Liver (tissue), 3 donors: Measurements from ENCODE around the gene DAB1.

Source experiments
- CTCF ChIP-seq: fragments of 150-350 bp; IDR thresholded peaks from 2 replicates; pipeline ENCODE4 v1.5.1; 2017; ENCODE audit warnings: improper control_type of control experiment, low read depth, low read length; ENCODE audit not compliant: missing input control
- EGR1 ChIP-seq, 2 donors: IDR thresholded peaks; 2 replicates each; pipeline ENCODE4 v1.6.1; 2016 to 2018; ENCODE audit warnings: antibody characterized with exemption in 2 of 2, low read depth in 2 of 2
- FOXA1 ChIP-seq: IDR thresholded peaks from 2 replicates; pipeline ENCODE4 v1.6.1; 2016; ENCODE audit warnings: antibody characterized with exemption
- GABPA ChIP-seq, 2 donors: IDR thresholded peaks in 1 of 2; conservative IDR thresholded peaks in 1 of 2; 2 replicates each; pipeline ENCODE4 v1.6.1; 2016; ENCODE audit warnings: antibody characterized with exemption in 2 of 2, mild to moderate bottlenecking in 1 of 2, moderate library complexity in 1 of 2
- JUND ChIP-seq, 2 donors: IDR thresholded peaks; 2 replicates each; pipeline ENCODE4 v1.6.1; 2016; ENCODE audit warnings: antibody characterized with exemption in 2 of 2
- MAX ChIP-seq: IDR thresholded peaks from 2 replicates; pipeline ENCODE4 v1.6.1; 2016; ENCODE audit warnings: antibody characterized with exemption
- RAD21 ChIP-seq, 2 donors: IDR thresholded peaks; 2 replicates each; pipeline ENCODE4 v1.6.1; 2016; ENCODE audit warnings: antibody characterized with exemption in 2 of 2, mild to moderate bottlenecking in 2 of 2
- RXRA ChIP-seq, 2 donors: IDR thresholded peaks; 2 replicates each; pipeline ENCODE4 v1.6.1; 2017 to 2018; ENCODE audit warnings: antibody characterized with exemption in 2 of 2, mild to moderate bottlenecking in 1 of 2
- SP1 ChIP-seq: IDR thresholded peaks from 2 replicates; pipeline ENCODE4 v1.6.1; 2018; ENCODE audit warnings: antibody characterized with exemption, mild to moderate bottlenecking
- TAF1 ChIP-seq: conservative IDR thresholded peaks from 2 replicates; pipeline ENCODE4 v1.6.1; 2016; ENCODE audit warnings: antibody characterized with exemption, mild to moderate bottlenecking
- YY1 ChIP-seq: IDR thresholded peaks from 2 replicates; pipeline ENCODE4 v1.6.1; 2016; ENCODE audit warnings: antibody characterized with exemption, mild to moderate bottlenecking
- TF ChIP-seq, protein P1 (sequence below): IDR thresholded peaks from 2 replicates; pipeline ENCODE4 v1.6.1; 2016; ENCODE audit warnings: antibody characterized with exemption, mild to moderate bottlenecking
- TF ChIP-seq, protein P2 (sequence below): IDR thresholded peaks from 2 replicates; pipeline ENCODE4 v1.6.1; 2016; ENCODE audit warnings: antibody characterized with exemption
- donor health status: healthy.
- donor health status: healthy.

- TF ChIP-seq CTCF, result no peak
- no peak for TF ChIP-seq GABPA (IDR thresholded peaks at IDR 0.05 in 1 of 2, conservative IDR thresholded peaks at IDR 0.05 in 1 of 2)
- TF ChIP-seq, protein P1, sequence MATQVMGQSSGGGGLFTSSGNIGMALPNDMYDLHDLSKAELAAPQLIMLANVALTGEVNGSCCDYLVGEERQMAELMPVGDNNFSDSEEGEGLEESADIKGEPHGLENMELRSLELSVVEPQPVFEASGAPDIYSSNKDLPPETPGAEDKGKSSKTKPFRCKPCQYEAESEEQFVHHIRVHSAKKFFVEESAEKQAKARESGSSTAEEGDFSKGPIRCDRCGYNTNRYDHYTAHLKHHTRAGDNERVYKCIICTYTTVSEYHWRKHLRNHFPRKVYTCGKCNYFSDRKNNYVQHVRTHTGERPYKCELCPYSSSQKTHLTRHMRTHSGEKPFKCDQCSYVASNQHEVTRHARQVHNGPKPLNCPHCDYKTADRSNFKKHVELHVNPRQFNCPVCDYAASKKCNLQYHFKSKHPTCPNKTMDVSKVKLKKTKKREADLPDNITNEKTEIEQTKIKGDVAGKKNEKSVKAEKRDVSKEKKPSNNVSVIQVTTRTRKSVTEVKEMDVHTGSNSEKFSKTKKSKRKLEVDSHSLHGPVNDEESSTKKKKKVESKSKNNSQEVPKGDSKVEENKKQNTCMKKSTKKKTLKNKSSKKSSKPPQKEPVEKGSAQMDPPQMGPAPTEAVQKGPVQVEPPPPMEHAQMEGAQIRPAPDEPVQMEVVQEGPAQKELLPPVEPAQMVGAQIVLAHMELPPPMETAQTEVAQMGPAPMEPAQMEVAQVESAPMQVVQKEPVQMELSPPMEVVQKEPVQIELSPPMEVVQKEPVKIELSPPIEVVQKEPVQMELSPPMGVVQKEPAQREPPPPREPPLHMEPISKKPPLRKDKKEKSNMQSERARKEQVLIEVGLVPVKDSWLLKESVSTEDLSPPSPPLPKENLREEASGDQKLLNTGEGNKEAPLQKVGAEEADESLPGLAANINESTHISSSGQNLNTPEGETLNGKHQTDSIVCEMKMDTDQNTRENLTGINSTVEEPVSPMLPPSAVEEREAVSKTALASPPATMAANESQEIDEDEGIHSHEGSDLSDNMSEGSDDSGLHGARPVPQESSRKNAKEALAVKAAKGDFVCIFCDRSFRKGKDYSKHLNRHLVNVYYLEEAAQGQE, result no peak
- no peak for TF ChIP-seq TAF1
- no peak for TF ChIP-seq MAX
- TF ChIP-seq FOXA1, result no peak
- TF ChIP-seq JUND (IDR thresholded peaks at IDR 0.05), result no peak
- TF ChIP-seq, protein P2, sequence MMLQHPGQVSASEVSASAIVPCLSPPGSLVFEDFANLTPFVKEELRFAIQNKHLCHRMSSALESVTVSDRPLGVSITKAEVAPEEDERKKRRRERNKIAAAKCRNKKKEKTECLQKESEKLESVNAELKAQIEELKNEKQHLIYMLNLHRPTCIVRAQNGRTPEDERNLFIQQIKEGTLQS, result no peak
- TF ChIP-seq RAD21 (IDR thresholded peaks at IDR 0.05), result no peak
- TF ChIP-seq YY1, result no peak
- no peak for TF ChIP-seq EGR1 (IDR thresholded peaks at IDR 0.05; ENCODE audit: low read depth in 2 of 2)
- no peak for TF ChIP-seq SP1
- TF ChIP-seq RXRA (IDR thresholded peaks at IDR 0.05), result no peak
Measured at GRCh38 chr1:57015071-57015470, 408.8 kb downstream of the DAB1 start.
